KBM-7 (cell line): Measurements from ENCODE around the gene DCUN1D4.
"Not testable (repeated sequence)": the region's sequence is repeated elsewhere in the genome, so short reads cannot be mapped to it uniquely, and the experiment has no call there.

ENCODE experiments used
- DNase-seq: peaks from one replicate; pipeline ENCODE4 v3.0.0-alpha.2; 2015
- in situ Hi-C: fragments of 300-500 bp; cut with MboI; formaldehyde crosslinking; loops from 2 replicates; pipeline ENCODE4 v1.14.3; 2020; ENCODE audit warnings: low sequenced_read_pairs, low pct_unique_long_range_greater_than_20kb, mixed read lengths

DCUN1D4 gene

DNA sequence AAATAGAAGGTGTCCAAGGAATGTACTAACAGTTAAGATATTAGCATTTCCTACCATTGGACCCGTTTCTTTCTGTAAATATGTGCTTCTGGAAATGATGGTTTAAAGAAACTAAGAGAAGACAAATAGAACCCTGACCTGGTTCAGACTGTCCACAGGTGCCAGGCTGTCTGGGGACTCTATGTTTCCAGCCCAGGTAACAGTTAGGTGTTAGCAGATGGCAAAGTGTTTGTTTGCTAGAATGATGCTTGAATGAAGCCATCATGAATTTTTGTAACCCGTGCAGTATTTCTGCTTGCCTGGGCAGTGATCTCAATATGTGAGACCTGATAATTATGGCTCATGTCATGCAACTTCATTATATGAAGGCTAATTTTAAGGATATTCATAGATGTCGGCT lies 89.7 kb downstream of the DCUN1D4 start:
- no peak for DNase-seq
- in situ Hi-C loops, result no loop called here

DNA sequence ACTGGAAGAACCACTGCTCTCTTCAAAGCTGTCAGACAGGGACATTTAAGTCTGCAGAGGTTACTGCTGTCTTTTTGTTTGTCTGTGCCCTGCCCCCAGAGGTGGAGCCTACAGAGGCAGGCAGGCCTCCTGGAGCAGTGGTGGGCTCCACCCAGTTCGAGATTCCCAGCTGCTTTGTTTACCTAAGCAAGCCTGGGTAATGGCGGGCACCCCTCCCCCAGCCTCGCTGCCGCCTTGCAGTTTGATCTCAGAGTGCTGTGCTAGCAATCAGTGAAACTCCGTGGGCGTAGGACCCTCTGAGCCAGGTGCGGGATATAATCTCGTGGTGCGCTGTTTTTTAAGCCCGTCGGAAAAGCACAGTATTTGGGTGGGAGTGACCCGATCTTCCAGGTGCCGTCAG lies 97.5 kb downstream of the DCUN1D4 start:
- DNase-seq, in situ Hi-C loops: not testable (repeated sequence)

DNA sequence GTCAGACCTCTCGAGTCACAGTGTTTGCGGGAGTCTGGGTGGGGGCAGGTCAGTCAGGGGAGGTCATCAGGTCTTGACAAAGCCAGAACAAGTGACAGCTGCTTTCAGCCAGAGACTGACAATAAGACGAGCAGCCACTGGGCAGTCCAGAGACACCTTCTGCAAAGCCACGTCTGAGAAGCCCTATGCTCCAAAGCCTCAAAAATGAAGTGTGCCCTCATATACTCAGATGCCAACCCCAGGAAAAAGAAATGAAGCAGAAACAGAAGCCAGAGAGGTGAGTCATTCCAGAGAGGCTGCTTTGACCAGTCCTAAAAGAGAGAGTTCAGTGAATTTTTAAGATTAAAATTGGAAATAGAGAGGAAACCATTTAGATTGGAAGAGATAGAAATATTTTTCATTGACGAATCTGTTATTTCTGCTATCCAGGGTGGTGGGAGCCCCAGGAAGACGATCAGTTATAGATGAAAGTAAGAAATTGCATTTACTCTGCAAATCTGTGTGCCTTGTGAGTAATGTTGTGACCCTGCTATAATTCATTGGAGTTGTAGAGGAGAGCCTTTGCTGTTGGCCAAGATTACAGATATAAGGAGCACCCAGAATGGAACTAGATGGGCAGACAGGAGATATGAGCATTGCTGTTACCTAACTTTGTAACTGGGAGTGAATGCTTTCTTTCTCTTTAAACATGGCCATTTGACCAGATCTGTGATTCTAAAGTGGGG lies 99.3 kb downstream of the DCUN1D4 start:
- in situ Hi-C loops, result no loop called here

DNA sequence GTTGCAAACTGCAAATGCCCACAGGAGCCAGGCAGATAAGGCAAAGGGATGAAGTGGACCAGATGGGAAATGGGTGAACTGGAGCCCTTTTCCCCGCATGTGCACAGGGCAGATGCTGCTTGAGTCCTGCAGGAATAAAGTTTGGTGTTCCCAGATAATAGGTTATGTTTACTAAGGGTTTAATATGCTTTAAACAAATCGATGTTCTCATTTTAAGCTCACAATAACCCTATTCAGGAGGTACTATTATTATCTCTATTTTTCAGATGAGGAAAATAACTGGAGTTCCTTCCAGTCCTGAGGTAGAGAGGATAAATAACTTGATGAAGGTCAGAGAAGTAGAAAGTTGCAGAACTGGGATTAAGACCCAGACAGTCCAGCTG lies 99.9 kb downstream of the DCUN1D4 start:
- in situ Hi-C loops, result no loop called here
- no peak for DNase-seq

More for the DNA sequence above, 99.3 kb downstream of the DCUN1D4 start:
- DNase-seq, result no peak

DNA sequence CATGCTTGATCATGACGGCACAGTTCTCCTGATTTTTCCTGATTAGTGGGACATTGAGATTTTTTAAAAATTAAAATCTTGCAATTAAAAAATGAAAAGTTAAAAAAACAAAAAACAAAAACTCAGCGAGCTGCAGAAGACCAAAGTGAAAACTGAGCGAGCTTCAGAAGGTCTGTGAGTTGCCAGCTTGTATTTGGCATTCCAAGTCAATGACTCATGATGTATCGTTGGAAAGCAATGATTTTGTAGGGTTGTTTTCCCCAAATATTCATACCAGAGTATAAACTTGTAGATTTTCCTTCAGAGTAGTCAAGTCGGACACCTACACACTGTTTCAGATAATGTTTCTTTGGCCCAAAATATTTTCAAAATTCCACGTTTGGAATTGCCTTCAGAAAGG lies 100.3 kb downstream of the DCUN1D4 start:
- DNase-seq, result no peak
- in situ Hi-C loops, result no loop called here

DNA sequence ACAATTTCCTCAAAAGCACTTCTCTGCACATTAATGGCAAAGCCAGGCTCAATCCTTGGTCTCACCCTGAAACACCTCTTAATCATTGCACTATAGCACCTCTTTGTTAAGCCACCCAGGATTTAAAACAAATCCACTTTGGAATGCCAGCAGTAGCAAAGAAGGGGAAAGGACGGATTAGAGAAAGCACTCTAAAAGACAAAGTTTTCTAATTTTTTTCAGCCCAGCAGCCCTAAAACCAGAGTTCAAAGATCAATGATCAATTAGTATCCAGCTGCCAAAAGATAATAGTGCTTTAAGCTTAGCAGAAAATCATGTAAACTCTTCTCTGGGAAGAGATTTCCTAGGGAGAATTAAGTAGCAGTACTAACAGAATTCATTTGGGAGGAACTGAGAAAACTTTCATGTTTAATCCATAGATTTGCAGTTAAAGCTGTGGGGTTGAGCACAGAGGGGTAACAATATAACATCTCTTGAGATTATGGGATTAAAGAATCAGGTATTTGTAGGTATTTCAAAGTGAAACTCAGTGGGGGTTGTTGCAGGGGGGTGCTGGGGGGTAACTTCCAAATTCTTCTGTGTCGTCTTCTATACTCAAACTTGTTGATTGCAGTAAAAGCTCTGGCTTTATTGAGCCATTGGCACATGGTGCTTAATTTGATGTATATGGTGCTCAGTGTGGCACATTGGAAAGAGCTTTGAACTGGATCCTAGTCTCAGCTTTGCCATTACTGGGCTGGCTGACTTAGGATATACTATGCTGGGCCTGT lies 115.4 kb downstream of the DCUN1D4 start:
- in situ Hi-C loops, result no loop called here
- DNase-seq, result no peak

DNA sequence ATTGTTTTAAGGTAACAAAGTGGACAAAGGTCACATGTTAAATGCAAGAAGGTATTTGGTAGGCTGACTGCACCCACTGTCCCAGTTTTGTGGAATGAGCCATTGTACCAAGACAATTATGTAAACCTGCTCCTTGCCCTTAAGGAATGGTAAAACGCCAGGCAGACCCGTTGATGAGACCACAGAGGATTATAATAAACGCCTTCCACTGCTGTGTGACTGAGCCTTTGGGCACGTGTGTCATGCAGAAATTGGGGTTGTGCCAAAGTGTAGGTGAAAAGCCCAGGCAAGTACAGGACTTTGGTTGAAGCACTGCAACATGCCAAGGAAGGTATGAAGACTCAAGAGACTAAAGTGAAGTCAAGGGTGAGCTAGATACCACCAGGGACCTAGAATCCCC lies 117.5 kb downstream of the DCUN1D4 start:
- no peak for DNase-seq
- in situ Hi-C loops, result no loop called here

DNA sequence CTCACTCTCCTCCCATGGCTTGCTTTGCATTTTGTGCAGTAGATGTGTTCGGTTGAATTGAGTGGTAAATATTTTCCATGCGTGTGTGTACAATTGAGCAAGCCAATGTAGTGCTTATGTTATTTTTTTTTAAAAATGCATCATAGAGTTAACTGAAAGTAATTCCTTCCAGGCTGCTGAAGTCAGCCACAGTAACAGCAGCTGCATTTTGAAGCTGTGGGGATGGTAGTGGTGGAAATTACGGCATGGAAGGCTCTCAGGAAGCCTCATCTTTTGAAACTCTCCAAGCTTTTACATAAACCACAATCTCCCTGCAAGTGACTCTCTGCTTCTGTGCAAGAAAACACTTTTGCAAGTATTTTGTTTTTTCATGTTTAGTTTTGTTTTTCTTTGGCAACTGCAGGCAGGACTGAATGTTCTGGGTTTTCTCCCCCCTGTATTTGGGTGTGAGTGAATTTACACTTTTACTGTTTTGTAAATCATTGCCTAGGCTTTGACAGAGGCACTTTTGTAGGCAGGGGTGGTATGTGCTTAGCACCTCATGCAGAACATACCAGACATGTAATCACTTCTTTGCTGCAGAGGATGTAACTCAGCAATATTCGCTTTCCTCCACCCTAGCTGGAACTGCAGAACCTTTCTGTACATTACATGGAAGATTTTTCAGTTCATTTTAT lies 121.0 kb downstream of the DCUN1D4 start:
- in situ Hi-C loops, result no loop called here

DNA sequence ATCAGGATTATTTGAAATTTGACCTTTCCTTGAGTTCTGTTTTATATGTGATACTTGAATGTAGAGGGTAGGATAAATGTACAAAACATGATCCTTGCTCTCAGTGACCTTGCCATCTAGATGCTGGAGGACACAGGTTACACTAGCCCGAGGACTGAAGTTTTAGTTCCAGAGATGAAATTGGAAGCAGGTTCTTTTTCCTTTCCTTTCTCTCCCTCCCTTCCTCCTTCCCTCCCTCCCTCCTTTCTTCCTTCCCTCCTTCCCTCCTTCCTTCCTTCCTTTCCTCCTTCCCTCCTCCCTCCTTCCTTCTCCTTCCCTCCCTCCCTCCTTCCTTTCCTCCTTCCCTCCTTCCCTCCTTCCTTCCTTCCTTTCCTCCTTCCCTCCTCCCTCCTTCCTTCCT lies 122.9 kb downstream of the DCUN1D4 start:
- in situ Hi-C loops, result no loop called here
- no peak for DNase-seq

More for the DNA sequence above, 121.0 kb downstream of the DCUN1D4 start:
- no peak for DNase-seq
